ENCODE measurements around the gene SEC16B. TPM values are rescaled to one million over a fixed set of nuclear protein-coding genes. Genes with fewer than 3 reads are reported as not detected.

Gene SEC16B
- total and polyA plus RNA-seq, 8 donors, result 2.8 to 16.9 (median 4.3) TPM

DNA sequence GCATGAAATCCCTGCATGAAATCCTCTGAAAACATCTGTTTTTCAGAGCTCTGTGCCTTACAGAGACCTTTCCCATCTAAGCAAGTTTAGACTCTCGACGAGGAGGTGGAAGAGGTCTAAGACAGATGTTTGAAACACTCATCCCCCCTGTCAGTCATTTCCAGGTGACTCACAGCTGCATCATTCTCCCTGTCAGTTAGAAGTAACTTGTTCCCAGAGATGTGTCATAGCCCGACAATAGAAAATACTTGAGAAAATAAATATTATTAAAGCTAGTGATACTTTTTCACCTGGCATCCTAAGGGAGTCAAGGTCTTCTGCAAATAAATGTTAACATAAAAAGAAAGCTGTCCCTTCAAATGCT, 41.6 kb upstream of the SEC16B start:
- H3K27ac ChIP-seq, result no peak overlapping the region
- 51 to 61% methylated on average over 3 of the region's 3 CpGs for WGBS, 2 donors
- no peak overlapping the region for H3K4me3 ChIP-seq
- intact Hi-C loops (cut with DNase I), result no loop called here
- no peaks in the 10 kb centered on the region for H3K36me3 ChIP-seq
- ATAC-seq (no peak), DNase-seq (no peak), FAIRE-seq (no peak)
- TF ChIP-seq, protein P1, sequence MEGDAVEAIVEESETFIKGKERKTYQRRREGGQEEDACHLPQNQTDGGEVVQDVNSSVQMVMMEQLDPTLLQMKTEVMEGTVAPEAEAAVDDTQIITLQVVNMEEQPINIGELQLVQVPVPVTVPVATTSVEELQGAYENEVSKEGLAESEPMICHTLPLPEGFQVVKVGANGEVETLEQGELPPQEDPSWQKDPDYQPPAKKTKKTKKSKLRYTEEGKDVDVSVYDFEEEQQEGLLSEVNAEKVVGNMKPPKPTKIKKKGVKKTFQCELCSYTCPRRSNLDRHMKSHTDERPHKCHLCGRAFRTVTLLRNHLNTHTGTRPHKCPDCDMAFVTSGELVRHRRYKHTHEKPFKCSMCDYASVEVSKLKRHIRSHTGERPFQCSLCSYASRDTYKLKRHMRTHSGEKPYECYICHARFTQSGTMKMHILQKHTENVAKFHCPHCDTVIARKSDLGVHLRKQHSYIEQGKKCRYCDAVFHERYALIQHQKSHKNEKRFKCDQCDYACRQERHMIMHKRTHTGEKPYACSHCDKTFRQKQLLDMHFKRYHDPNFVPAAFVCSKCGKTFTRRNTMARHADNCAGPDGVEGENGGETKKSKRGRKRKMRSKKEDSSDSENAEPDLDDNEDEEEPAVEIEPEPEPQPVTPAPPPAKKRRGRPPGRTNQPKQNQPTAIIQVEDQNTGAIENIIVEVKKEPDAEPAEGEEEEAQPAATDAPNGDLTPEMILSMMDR (IDR thresholded peaks at IDR 0.05), result no peak
- H3K4me1 ChIP-seq, result no peaks in the 10 kb centered on the region
- no peaks in the 10 kb centered on the region for H3K27me3 ChIP-seq
- no peaks in the 10 kb centered on the region for H3K9me3 ChIP-seq

DNA sequence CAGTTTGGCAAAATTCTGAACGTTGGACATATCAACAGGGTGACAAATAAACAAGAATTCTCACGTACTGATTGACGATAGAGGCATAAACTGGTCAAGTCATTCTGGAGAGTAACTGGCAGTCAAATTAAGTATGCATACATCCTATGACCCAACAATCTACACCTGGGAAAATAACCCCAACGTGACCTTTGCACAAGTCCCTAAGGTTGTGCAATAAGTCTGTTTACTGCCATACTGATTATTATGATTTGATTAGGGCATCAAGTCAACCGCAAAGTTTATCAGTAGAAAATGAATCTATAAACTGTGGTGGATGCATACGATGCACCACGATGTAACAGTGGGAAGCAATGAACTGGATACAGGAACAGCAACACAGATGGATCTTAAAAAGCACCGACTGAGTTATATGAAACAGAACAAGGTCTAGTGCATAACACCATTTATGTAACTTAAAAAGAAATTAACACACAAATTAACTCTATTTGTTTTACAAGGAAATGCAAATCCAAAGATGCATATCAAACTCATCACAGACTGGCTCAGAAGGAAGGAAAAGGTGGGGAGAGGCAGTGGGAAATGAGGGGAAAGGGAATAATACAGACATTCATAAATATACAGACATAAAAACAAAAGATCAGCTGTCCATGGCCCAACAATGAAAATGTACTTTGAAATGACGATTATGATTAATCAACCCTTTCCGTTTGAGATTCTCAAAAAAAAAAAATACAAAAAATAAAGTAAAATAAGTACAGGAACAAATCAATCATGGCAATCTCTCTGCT, 41.0 kb upstream of the SEC16B start:
- intact Hi-C loops (cut with DNase I), result no loop called here
- Histone ChIP-seq H3K36me3 (no peaks in the 10 kb centered on the region), H3K4me3 (no peak overlapping the region), H3K27me3 (no peaks in the 10 kb centered on the region), H3K27ac (no peak overlapping the region), H3K9me3 (no peaks in the 10 kb centered on the region), H3K4me1 (no peaks in the 10 kb centered on the region)
- ATAC-seq (no peak), DNase-seq (no peak), FAIRE-seq (no peak)
- 44% methylated on average over 10 of the region's 10 CpGs for WGBS, 2 donors
- TF ChIP-seq, protein P1 (IDR thresholded peaks at IDR 0.05), result no peak

- no peak overlapping the region for H3K27ac ChIP-seq
- no peak for DNase-seq
- no peaks in the 10 kb centered on the region for H3K27me3 ChIP-seq
- intact Hi-C loops (cut with DNase I), result no loop called here
- 91 to 97% methylated on average over 4 of the region's 4 CpGs for WGBS, 2 donors
- H3K4me1 ChIP-seq, result no peaks in the 10 kb centered on the region
- no peak for ATAC-seq
- no peak for FAIRE-seq
- H3K4me3 ChIP-seq, result no peak overlapping the region
- no peaks in the 10 kb centered on the region for H3K36me3 ChIP-seq
- TF ChIP-seq, protein P1 (IDR thresholded peaks at IDR 0.05), result no peak
- no peaks in the 10 kb centered on the region for H3K9me3 ChIP-seq
These were observed 36.2 kb upstream of the SEC16B start for GRCh38 chr1:178006043-178006442.

- WGBS, 2 donors, result 78 to 82% methylated on average over 5 of the region's 5 CpGs
- intact Hi-C loops (cut with DNase I), result no loop called here
- Histone ChIP-seq H3K4me1 (no peaks in the 10 kb centered on the region), H3K4me3 (no peak overlapping the region), H3K36me3 (no peaks in the 10 kb centered on the region), H3K27ac (no peak overlapping the region), H3K9me3 (no peaks in the 10 kb centered on the region), H3K27me3 (no peaks in the 10 kb centered on the region)
- ATAC-seq (no peak), FAIRE-seq (no peak), DNase-seq (no peak)
- TF ChIP-seq, protein P1 (IDR thresholded peaks at IDR 0.05), result no peak
These were observed 35.6 kb upstream of the SEC16B start for GRCh38 chr1:178005450-178005849.

- H3K4me1 ChIP-seq, result no peaks in the 10 kb centered on the region
- FAIRE-seq (no peak), DNase-seq (no peak), ATAC-seq (no peak)
- TF ChIP-seq, protein P1 (IDR thresholded peaks at IDR 0.05), result no peak
- H3K4me3 ChIP-seq, result no peak overlapping the region
- intact Hi-C loops (cut with DNase I), result no loop called here
- no peaks in the 10 kb centered on the region for H3K36me3 ChIP-seq
- 69 to 77% methylated on average over 6 of the region's 6 CpGs for WGBS, 2 donors
- no peaks in the 10 kb centered on the region for H3K27me3 ChIP-seq
- H3K27ac ChIP-seq, result no peak overlapping the region
- H3K9me3 ChIP-seq, result no peaks in the 10 kb centered on the region
These were observed 35.1 kb upstream of the SEC16B start for GRCh38 chr1:178004926-178005391.
